WTC11 (cell line): ENCODE measurements around the gene TRIP13.

Experiments used
- CTCF ChIP-seq: fragments of 200-600 bp; IDR thresholded peaks from 2 replicates; pipeline ENCODE4 v1.8.0; 2022; ENCODE audit warnings: antibody characterized with exemption
- ZNF512 ChIP-seq: sonication (generic); formaldehyde crosslinking; IDR thresholded peaks from 2 replicates; pipeline ENCODE4 v1.8.1; 2022; ENCODE audit warnings: missing genetic modification reagents, borderline replicate concordance

GRCh38 chr5:951940-952596 is 59.4 kb downstream of the TRIP13 start:
- TF ChIP-seq CTCF (no peak), ZNF512 (no peak)
